Activated CD8-positive, alpha-beta memory T cell treated with anti-CD3 and anti-CD28 coated beads for 4 hours (primary cell): ENCODE data around the gene GAL3ST3.

ENCODE experiments used
- DNase-seq, 2 donors: peaks; one replicate each; pipeline ENCODE4 v3.0.0-alpha.2; 2020; ENCODE audit warnings: low read depth in 2 of 2

Gene GAL3ST3

DNA sequence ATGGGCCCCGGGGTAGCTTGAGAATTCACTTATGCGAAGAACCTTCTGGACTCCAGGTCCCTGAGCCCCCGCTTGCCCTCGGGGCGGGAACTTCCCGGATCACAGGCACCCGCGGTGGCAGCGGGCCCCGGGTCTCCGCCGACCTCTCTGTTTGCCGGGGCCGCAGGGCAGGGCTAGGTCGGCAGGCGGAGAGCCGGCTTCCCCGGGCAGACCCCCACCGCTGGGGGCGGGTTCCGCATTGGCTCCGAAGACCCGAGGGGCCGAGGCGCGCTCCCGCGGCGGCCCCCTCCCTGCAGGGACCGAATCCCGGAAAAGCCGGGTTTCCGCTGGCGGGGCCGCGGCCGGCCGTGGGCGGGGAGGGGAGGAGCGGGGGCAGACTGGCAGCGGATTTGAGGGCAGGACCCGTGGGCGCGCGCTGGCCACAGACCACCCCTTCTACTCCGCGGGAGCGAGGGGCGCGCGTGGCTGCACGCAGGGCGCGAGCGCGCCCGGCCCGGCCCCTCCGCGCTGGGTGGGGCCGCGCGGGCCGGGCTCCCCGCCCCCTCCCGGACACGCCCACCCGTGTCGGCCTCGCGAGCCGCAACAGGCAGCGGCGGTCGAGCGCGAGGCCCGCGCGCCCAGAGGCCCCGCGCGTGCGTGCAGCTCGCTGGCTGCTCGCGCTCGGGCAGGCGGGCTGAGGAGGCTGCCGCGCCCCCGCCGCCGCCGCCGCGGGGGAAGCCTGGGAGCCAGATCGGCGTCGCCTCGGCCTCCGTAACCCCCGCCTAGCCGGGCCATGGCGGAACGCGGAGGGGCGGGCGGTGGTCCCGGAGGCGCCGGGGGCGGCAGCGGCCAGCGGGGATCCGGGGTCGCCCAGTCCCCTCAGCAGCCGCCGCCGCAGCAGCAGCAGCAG is 21.0 kb upstream of the GAL3ST3 start, which contains the start of gene PACS1:
PACS1 (plus strand) TSS at position 558 of the 889 bp plus-strand sequence; CDS start at position 773, 215 bp downstream.
- peak; percentile 67 to 73 for DNase-seq

DNA sequence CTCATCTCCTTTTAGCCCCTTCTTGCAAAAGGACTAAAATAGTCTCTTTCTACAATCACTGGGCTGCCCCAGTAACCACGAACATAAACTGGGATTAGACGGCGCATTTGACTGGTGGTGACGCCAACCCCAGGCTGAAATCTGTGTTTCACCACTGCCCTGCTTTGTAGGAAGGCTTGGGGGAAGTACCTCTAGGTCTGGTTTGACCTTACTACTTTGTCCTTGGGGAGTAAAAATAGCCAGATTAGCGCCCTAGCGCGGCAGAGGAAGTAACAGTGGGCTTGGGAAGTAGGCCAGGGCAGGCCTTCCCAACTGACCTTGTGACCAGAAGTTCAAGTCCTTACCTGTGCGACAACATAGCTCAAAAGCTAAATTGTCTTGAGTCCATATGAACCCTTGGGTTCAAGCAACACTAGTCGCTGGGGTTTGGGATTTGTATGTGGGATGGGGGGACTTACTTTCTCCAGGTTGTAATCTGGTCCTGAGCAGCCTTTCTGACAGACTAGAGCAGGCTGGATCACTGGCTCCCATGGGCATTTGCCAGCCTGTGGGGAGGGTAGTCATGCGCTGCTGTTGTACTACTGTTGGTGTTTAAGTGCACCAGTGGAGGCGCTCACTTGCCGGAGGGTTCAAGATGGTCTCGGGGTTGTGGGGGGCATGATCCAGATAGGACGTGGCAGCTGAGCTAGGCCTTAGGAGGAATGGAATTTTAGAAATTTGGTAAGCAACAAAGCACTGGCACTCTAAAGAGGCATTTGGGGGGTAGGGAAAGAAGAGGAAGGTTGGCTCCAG is 20.2 kb upstream of the GAL3ST3 start:
- no peak for DNase-seq

GRCh38 chr11:66068154-66068821 is 19.3 kb upstream of the GAL3ST3 start:
- peak; percentile 43 to 47 for DNase-seq

DNA sequence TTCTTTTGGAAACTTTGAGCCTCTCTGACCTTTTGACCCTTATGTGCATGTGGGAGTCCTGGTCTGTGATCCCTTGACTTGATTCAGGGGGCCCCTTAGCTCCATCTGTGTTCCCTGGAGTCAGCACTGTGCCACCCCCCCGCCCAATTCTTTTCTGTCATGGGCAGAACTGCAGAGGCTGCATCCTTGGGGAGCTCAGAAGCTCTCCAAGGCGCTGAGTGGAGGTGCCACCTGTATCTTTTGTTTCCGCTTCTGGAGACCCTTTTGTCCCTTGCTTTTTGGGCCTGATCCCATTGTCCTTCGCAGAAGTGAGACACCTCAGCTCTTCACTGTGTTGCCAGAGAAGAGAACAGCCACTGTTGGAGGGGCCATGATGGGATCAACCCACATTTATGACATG is 18.7 kb upstream of the GAL3ST3 start:
- DNase-seq = no peak

DNA sequence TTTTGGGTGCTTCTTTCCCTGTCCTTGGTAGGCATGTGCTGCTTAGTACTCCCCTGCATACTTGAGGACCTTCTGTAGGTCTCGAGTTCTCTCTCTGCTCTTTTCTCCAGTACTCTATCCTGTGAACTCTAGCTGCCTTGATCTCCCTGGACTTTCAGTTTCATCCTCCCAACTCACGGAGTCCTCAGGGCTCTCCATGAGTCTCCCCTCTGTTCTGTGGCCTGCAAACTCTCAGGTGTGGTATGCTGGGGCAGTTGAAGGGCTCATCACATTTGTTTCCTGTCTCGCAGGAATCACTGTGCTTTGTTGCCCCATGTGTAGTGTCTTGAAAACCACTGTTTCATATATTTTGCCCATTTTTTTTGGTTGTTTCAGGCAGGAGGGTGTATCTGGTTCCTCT is 17.8 kb upstream of the GAL3ST3 start:
- no peak for DNase-seq

DNA sequence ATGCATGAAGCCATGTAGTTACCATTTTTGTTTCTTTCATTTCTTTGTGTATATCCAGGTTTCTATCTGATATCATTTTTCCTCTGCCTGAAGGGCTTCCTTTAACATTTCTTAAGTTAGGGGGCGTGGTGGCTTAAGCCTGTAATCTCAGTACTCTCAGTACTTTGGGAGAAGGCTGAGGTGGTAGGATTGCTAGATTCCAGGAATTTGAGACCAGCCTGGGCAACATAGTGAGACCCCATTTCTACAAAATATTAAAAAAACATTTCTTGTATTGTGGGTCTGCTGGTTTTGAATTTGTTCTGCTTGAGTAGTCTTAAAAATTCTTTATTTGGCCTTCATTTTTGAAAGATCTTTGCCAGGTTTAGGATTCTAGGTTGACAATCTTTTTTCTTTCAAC is 15.6 kb upstream of the GAL3ST3 start:
- DNase-seq = no peak

DNA sequence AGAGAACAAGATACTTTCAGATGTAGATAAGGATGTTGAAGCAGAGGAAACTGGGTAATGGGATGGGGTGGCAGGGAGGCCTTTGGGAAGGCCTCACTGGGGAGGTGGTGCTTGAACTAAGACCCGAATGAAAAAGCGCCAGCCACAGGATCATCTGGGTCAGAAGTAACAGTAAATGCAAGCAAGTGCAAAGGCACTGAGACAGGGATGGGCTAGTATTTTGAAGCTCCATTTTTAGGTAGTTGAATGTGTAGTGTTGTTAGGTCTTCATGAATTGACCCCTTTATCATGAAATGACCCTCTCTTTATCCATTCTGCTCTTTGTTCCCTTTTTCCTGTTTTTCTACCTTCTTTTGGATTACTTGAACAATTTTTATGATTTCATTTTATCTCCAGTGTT is 14.9 kb upstream of the GAL3ST3 start:
- no peak for DNase-seq

- DNase-seq = no peak
Observed at GRCh38 chr11:66062408-66062807, 13.4 kb upstream of the GAL3ST3 start.

DNA sequence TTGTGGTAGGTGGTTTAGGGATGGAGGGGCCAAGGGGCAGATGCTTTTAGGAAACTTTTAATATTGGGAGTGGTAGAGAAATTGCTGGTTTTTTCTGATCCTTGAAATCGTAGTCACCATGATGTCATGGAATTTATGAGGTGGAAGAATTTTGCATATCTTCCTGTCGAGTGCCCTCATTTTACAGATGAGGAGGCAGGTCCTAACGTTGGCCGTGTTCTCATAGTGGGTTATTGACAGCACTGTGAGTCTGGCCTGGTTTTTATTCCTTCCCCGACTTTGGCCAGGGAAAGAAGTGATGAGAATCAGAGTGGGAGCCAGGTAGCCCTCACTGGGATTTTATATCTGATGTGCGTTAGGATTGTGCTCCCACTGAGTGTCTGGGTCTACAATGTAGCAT is 12.3 kb upstream of the GAL3ST3 start:
- no peak for DNase-seq

- DNase-seq = no peak
Observed at GRCh38 chr11:66059966-66060680, 11.2 kb upstream of the GAL3ST3 start.

DNA sequence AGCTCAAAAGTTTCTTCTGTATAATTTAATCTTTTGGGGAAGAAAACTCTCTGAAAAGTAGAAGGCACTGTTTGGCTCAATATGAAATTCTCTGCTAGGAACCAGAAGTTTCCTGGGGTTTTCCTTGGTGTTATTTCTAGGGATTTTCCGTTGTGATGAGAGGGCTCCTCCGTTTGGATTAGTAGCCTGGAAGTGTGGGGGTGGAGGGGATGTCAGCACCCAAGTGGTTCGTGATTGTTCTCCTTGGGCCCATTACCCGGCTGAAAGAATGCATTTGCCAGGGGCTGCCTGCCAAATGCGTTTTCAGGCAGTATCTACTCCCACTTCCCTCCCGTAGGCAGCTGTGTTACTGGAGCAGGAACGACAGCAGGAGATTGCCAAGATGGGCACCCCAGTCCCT is 7.5 kb upstream of the GAL3ST3 start:
- DNase-seq = no peak

DNA sequence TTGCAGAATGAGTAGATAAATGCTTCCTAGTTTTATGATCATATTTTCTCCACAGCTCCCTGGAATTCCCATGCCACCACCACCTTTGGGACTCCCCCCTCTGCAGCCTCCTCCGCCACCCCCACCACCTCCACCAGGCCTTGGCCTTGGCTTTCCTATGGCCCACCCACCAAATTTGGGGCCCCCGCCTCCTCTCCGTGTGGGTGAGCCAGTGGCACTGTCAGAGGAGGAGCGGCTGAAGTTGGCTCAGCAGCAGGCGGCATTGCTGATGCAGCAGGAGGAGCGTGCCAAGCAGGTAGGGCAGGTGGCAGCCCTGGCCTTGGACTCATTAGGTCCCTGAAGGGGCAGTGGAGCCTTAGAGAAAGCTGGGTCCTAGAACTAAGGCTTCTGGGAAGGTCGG is 6.1 kb upstream of the GAL3ST3 start:
- DNase-seq = no peak

DNA sequence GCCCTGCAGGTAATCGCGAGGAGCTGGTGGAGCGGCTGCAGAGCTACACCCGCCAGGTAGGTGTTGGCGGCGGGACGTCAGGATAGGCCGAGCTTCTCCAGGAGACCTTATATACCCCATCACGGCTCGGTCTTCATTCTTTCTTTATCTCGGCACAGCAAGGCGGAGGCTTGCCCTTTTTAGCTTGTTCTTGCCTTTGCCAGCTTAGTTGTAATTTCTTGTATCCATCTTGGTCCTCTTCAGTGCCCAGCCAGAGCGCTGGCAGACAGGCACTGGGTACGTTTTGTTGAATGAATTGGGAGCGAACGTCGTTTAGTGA is 3.7 kb upstream of the GAL3ST3 start:
- no peak for DNase-seq

DNA sequence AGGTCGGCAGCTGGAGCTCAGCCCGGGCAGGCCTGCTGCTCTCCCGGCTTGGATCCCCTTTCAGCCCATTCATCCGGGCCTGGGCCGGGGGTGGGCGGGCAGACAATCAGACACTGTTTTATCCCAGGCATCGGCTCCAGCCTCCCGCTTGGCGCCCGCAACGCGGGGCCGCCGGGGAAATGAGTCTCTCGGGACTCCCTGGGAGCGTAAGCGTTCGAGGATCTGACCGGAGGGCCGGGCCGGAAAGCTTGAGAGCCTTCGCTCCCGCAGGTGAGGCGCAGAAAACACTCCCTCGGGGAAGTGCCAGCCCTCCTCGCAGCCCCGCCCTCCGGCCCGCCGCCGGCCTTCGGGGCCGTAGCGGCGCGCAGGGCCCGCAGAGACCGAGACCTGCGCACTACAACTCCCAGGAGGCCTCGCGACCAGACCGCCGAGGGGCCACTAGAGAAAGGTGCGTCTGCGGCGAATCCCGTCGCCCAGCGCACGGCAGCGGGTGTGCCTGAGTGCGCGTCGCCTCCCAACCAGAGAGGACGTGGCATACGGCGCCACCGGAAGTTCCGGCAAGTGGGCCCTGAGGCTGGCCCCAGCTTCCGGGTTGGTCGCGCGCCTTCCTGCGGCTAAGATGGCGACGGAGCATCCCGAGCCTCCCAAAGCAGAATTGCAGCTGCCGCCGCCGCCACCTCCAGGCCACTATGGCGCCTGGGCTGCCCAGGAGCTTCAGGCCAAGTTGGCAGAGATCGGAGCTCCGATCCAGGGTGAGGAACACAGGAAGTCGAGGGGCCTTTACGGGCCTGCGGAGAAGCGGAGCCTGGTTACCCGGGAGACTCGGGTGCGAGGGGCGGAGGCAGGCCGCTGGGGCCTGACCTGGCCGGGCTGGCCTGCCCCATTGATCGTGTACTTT is 3.1 kb upstream of the GAL3ST3 start, which contains the start of gene SF3B2:
SF3B2 (plus strand) TSS at position 599 of the 898 bp plus-strand sequence; CDS start at position 620, 21 bp downstream.
- DNase-seq = peak; percentile 91 to 92

- DNase-seq = no peak
Observed at GRCh38 chr11:66051371-66051765, 2.4 kb upstream of the GAL3ST3 start.

DNA sequence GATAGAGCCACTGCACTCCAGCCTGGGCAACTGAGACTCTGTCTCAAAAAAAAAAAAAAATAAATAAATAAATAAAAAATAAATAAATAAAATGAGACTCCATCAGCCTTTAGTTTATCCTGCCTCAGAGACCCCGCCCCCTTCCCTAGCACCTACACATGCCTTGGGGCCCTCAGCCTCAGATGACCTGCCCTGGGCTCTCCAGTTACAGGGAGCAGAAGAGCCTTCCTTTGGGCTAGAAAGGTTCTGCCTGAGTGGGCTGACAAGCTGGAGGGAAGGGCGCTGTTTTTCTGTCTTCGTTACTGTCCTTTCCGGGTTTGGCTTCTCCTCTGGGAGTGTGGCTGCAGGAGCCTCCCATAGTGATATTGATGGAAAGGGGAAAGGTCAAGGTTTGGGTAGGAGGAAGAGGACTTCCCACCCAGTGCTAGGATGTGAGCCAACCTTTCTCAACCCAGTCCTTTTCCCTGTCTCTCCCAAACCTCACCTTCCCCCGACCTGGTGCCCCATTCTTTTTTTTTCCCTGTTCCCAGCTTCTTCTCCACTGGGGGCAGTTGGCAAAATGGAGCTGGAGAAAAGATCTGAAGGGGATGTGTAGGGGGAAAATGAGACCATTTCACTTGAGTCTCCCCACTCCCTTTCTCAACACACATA is 1.7 kb upstream of the GAL3ST3 start:
- no peak for DNase-seq

- no peak for DNase-seq
Observed at GRCh38 chr11:66047541-66048365, 1.2 kb downstream of the GAL3ST3 start.

DNA sequence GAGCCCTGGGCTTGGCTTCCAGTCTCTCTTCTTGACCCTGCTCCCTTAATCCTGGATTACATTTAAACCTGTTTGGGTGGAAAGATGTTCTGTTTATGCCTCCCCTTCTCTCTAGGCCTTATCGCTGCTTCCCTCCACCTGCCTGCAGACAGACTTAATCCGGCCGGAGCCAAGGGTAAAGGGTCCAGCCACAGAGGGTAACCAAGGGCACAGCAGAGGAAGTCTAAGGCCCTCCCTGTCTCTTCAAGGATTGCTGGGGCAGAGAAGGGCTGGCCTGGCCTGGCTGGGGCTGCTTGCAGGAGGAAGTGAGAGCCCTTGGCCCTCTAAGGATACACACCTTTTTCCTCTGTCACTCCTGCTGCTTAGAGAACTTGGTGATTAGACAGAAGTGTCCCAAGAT is 2.1 kb downstream of the GAL3ST3 start:
- DNase-seq = no peak

DNA sequence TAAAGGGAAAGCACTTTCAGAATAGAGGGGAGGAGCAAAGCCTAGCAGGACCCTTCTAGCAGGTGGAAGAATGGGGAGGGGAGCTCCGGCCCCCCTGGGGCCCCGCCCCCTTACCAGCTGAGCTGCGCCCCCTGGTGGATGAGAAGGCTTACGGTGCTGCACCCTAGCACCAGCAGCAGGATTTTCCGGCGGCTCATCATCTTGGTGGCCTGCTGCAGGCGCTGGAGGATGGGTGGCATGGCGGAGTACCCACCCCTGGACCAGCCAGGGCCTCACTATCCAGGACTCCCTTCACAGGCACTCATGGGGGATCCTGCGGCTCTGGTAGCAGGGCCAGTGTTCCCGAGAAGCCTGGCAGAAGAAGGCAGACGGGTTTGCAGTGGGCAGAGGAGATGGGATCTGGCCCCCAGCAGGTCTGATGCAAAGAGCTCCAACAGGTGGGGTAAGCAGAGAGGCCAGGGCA is 3.8 kb downstream of the GAL3ST3 start:
- DNase-seq = peak; percentile 66 to 68
